ENCODE results near the gene ATAD1. TPM values are rescaled to one million over a fixed set of nuclear protein-coding genes. Genes with fewer than 3 reads are reported as not detected.
"Not testable (repeated sequence)": the region's sequence is repeated elsewhere in the genome, so short reads cannot be mapped to it uniquely, and the experiment has no call there.

The ATAD1 gene
- total RNA-seq, 4 donors from 2014 or later: 34.2 to 43.2 (median 38.5) TPM

- no peak for TF ChIP-seq POLR2A (IDR thresholded peaks at IDR 0.05)
- TF ChIP-seq CTCF (IDR thresholded peaks at IDR 0.05): no peak
- intact Hi-C loops (cut with DNase I; ENCODE audit: low total_unique reads): loop anchor here (10.0 kb wide), 1 partner anchor 525 kb away; no protein-coding TSS in a partner anchor
- peak in 1 of 2 donors; percentile 55 for DNase-seq (ENCODE audit: low spot score in 2 of 2)
- H3K4me3 ChIP-seq (ENCODE audit: low read depth, poor library complexity, severe bottlenecking): no peak overlapping the region
- WGBS, 2 donors: 30 to 38% methylated on average over 3 of the region's 3 CpGs
These were observed 42.2 kb upstream of the ATAD1 start for GRCh38 chr10:87860156-87860795.

- H3K4me3 ChIP-seq (ENCODE audit: low read depth, poor library complexity, severe bottlenecking); DNase-seq (ENCODE audit: low spot score in 2 of 2): not testable (repeated sequence)
- intact Hi-C loops (cut with DNase I; ENCODE audit: low total_unique reads): loop anchor here (10.0 kb wide), 1 partner anchor 699 kb away; no protein-coding TSS in a partner anchor
- 78 to 91% methylated on average over 4 of the region's 4 CpGs for WGBS, 2 donors
These were observed 37.6 kb upstream of the ATAD1 start for GRCh38 chr10:87855665-87856064.

GRCh38 chr10:87855247-87855646, 37.2 kb upstream of the ATAD1 start:
- H3K4me3 ChIP-seq (ENCODE audit: low read depth, poor library complexity, severe bottlenecking); DNase-seq (ENCODE audit: low spot score in 2 of 2): not testable (repeated sequence)
- intact Hi-C loops (cut with DNase I; ENCODE audit: low total_unique reads): loop anchor here (10.0 kb wide), 1 partner anchor 700 kb away; no protein-coding TSS in a partner anchor
- 96 to 97% methylated on average over 5 of the region's 5 CpGs for WGBS, 2 donors

- no peak for TF ChIP-seq CTCF (IDR thresholded peaks at IDR 0.05)
- TF ChIP-seq POLR2A (IDR thresholded peaks at IDR 0.05): no peak
- intact Hi-C loops (cut with DNase I; ENCODE audit: low total_unique reads): loop anchor here (10.0 kb wide), 1 partner anchor 703 kb away; no protein-coding TSS in a partner anchor
- no peak for DNase-seq (ENCODE audit: low spot score in 2 of 2)
- WGBS, 2 donors: 88 to 98% methylated on average over 1 of the region's 1 CpG
- no peak overlapping the region for H3K4me3 ChIP-seq (ENCODE audit: low read depth, poor library complexity, severe bottlenecking)
These were observed 34.1 kb upstream of the ATAD1 start for GRCh38 chr10:87852089-87852488.

DNA sequence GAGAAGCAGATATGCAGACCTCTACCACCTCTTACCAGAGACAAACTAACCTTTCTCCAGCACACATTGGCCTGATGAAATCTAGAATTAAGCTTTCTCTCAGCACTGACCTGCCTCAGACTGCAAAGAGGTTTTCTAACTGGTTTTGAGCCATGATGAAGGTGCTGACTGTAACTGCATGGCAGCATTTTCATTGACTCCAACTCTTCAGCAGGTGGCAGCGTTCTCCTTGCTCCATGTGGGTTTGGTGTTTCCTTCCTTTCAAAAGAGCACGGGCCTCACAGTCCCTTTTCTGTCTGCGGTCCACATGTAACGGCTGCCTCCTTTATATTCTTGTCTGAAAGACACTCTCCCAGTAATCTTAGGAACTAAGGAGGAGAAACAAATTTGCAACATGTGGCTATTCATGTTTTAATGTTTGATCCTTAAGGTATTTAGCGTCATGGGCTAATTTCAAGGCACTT, 32.7 kb upstream of the ATAD1 start:
- H3K4me3 ChIP-seq (ENCODE audit: low read depth, poor library complexity, severe bottlenecking): no peak overlapping the region
- DNase-seq (ENCODE audit: low spot score in 2 of 2): peak in 1 of 2 donors; percentile 38
- TF ChIP-seq CTCF (IDR thresholded peaks at IDR 0.05): no peak
- no peak for TF ChIP-seq POLR2A (IDR thresholded peaks at IDR 0.05)
- intact Hi-C loops (cut with DNase I; ENCODE audit: low total_unique reads): loop anchor here (10.0 kb wide), 1 partner anchor 704 kb away; no protein-coding TSS in a partner anchor
- 19 to 20% methylated on average over 5 of the region's 5 CpGs for WGBS, 2 donors

DNA sequence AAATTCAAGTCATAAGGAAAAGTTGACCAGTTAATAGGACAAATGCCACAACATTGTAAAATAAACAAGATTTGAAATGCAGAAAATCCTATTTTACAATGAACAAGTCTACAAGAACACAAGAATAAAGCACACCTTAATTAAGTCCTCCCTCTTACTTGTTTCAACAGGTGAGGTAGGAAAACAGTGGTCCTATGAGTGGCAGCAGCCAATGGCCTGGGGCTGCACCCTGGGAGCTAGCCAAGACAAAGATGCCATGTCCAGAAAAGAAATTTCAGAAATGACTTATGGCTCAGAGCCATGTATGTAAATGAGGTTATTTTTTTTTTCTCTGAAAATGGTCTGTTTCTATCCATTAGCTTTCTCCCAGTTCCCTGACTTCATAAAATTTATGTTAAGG, 31.0 kb upstream of the ATAD1 start:
- intact Hi-C loops (cut with DNase I; ENCODE audit: low total_unique reads): no loop called here
- TF ChIP-seq CTCF (IDR thresholded peaks at IDR 0.05): no peak
- no peak for TF ChIP-seq POLR2A (IDR thresholded peaks at IDR 0.05)
- no peak for DNase-seq (ENCODE audit: low spot score in 2 of 2)
- H3K4me3 ChIP-seq (ENCODE audit: low read depth, poor library complexity, severe bottlenecking): no peak overlapping the region

DNA sequence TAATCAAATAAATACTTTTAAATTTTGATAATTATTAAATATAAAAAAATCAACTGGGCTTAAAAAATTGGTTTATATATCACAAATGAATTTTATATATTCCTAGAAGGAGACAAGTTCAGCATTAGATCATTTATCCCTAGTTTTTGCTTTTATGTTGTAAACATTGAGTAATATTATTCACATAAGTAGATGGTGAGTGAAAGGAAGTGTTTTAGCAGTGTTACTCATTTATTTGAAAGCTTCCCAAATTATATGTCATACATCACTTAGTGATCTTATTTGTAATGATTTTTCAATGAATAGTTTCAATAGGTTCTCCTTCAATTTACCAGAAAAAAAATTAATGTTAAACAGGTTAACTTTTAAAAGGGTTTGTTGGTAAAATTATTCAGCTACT, 29.5 kb upstream of the ATAD1 start:
- H3K4me3 ChIP-seq (ENCODE audit: low read depth, poor library complexity, severe bottlenecking): no peak overlapping the region
- DNase-seq (ENCODE audit: low spot score in 2 of 2): no peak
- intact Hi-C loops (cut with DNase I; ENCODE audit: low total_unique reads): no loop called here
- no peak for TF ChIP-seq POLR2A (IDR thresholded peaks at IDR 0.05)
- no peak for TF ChIP-seq CTCF (IDR thresholded peaks at IDR 0.05)

DNA sequence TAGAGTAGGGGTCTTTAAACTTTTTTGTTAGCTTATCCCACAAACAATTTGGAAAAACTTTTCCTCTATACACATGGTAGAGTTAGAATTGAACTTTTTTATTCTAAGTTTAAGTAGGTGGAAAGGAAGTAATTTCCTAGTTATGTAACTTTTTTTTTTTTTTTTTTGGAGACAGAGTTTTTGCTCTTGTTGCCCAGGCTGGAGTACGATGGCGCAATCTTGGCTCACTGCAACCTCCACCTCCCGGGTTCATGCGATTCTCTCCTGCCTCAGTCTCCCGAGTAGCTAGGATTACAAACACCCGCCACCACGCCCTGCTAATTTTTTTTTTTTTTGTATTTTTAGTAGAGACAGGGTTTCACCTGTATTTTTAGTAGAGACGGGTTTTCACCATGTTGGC, 28.7 kb upstream of the ATAD1 start:
- intact Hi-C loops (cut with DNase I; ENCODE audit: low total_unique reads); H3K4me3 ChIP-seq (ENCODE audit: low read depth, poor library complexity, severe bottlenecking); DNase-seq (ENCODE audit: low spot score in 2 of 2): not testable (repeated sequence)
- 88 to 89% methylated on average over 8 of the region's 8 CpGs for WGBS, 2 donors
